ENCODE measurements around the gene JAM2.

JAM2 gene

DNA sequence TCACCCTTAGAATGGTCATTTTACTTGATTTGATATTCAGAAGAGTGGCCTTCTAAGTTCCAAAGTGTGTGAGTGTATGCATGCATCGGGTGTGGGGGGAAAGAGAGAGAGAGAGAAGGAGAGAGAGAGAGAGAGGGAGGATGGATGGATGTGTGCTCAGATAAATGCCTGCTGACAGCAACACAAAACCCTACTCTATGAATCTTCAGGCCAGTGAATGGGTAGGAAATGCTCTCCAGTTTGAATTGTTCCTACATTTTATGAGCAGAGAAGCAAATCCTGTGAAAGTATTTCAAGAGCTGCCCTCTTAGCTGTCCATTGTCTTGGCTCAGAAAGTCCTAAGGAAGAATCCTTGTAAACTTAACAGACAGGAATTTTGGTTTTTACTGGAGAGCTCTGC lies 7.4 kb downstream of the JAM2 start:
- Histone ChIP-seq H3K27ac (ENCODE audit: low read length) (no peak overlapping the region), H3K36me3 (replicated peaks; ENCODE audit: low read depth, low read length) (no peaks in the 10 kb centered on the region), H4K20me1 (ENCODE audit: insufficient read depth, low read length) (no peaks in the 10 kb centered on the region), H3K4me3 (ENCODE audit: low read length) (no peak overlapping the region), H2AFZ (ENCODE audit: low read depth, low read length) (no peak overlapping the region), H3K4me2 (ENCODE audit: low read length) (no peak overlapping the region), H3K27me3 (ENCODE audit: low read depth, low read length) (no peaks in the 10 kb centered on the region), H3K9ac (ENCODE audit: low read length) (no peak overlapping the region), H3K79me2 (ENCODE audit: low read length) (no peaks in the 10 kb centered on the region), H3K9me3 (ENCODE audit: insufficient read depth, low read length) (no peaks in the 10 kb centered on the region), H3K4me1 (ENCODE audit: low read length) (no peaks in the 10 kb centered on the region)
- no peak for TF ChIP-seq EZH2phosphoT487 (IDR thresholded peaks at IDR 0.05; ENCODE audit: low read depth)
- TF ChIP-seq, protein P1, sequence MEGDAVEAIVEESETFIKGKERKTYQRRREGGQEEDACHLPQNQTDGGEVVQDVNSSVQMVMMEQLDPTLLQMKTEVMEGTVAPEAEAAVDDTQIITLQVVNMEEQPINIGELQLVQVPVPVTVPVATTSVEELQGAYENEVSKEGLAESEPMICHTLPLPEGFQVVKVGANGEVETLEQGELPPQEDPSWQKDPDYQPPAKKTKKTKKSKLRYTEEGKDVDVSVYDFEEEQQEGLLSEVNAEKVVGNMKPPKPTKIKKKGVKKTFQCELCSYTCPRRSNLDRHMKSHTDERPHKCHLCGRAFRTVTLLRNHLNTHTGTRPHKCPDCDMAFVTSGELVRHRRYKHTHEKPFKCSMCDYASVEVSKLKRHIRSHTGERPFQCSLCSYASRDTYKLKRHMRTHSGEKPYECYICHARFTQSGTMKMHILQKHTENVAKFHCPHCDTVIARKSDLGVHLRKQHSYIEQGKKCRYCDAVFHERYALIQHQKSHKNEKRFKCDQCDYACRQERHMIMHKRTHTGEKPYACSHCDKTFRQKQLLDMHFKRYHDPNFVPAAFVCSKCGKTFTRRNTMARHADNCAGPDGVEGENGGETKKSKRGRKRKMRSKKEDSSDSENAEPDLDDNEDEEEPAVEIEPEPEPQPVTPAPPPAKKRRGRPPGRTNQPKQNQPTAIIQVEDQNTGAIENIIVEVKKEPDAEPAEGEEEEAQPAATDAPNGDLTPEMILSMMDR (IDR thresholded peaks at IDR 0.05; ENCODE audit: low read depth, low read length): no peak

DNA sequence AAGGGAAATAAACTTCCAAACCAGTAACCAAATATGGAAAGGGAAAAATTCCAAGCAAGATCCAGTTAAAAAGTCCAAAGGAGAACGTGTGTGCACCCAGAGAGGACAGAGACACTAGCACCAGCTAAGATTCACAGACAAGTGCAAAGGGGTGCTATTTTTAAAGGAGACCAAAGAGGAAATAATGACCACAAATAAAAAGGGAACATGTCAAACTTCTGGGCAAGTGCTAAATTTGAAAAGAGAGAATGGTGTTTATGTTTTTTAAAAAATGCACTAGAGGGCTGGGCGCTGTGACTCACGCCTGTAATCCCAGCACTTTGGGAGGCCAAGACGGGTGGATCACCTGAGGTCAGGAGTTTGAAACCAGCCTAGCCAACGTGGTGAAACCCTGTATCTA lies 8.6 kb downstream of the JAM2 start:
- Histone ChIP-seq H3K4me1 (ENCODE audit: low read length) (no peaks in the 10 kb centered on the region), H3K4me3 (ENCODE audit: low read length) (no peak overlapping the region), H4K20me1 (ENCODE audit: insufficient read depth, low read length) (no peaks in the 10 kb centered on the region), H3K27me3 (ENCODE audit: low read depth, low read length) (no peaks in the 10 kb centered on the region), H3K36me3 (replicated peaks; ENCODE audit: low read depth, low read length) (no peaks in the 10 kb centered on the region), H3K27ac (ENCODE audit: low read length) (no peak overlapping the region), H3K9ac (ENCODE audit: low read length) (no peak overlapping the region), H3K79me2 (ENCODE audit: low read length) (no peaks in the 10 kb centered on the region), H3K4me2 (ENCODE audit: low read length) (no peak overlapping the region), H3K9me3 (ENCODE audit: insufficient read depth, low read length) (no peaks in the 10 kb centered on the region), H2AFZ (ENCODE audit: low read depth, low read length) (no peak overlapping the region)
- TF ChIP-seq, protein P1 (IDR thresholded peaks at IDR 0.05; ENCODE audit: low read depth, low read length): no peak
- TF ChIP-seq EZH2phosphoT487 (IDR thresholded peaks at IDR 0.05; ENCODE audit: low read depth): no peak

DNA sequence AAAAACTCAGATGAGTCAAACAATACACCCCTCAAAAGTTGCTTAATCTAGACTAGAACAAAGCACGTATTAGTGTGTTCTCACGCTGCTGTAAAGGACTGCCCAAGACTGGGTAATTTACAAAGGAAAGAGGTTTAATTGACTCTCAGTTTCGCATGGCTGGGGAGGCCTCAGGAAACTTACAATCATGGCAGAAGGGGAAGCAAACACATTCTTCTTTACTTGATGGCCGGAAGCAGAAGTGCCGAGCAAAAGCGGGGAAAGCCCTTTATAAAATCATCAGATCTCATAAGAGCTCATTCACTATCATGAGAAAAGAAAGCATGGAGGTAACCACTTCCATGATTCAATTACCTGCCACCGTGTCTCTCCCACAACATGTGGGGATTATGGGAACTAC lies 10.1 kb downstream of the JAM2 start:
- TF ChIP-seq, protein P1 (IDR thresholded peaks at IDR 0.05; ENCODE audit: low read depth, low read length): no peak
- no peak for TF ChIP-seq EZH2phosphoT487 (IDR thresholded peaks at IDR 0.05; ENCODE audit: low read depth)
- no peak overlapping the region for H3K4me2 ChIP-seq (ENCODE audit: low read length)

DNA sequence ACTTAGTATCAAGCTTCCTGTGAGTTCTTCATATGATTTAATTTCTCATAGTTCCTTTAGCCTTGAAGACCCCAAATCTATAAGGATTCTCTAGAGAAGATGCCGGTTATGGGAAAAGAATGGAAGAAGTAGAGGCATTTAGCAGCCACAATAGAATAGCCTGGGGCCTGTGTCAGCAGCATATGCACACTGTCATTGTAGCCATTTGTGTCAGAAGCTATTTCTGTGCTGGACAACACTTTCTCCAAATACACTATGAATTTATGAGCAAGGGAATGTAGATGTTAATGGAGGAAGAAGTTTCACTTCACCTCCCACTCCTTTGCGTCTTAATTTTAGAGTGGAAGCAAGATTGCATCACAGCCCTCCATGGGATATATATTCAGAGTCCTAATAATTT lies 17.4 kb downstream of the JAM2 start:
- Histone ChIP-seq H3K4me2 (ENCODE audit: low read length) (no peak overlapping the region), H3K27ac (ENCODE audit: low read length) (no peak overlapping the region), H3K79me2 (ENCODE audit: low read length) (no peaks in the 10 kb centered on the region), H4K20me1 (ENCODE audit: insufficient read depth, low read length) (no peaks in the 10 kb centered on the region), H2AFZ (ENCODE audit: low read depth, low read length) (no peak overlapping the region), H3K4me3 (ENCODE audit: low read length) (no peak overlapping the region), H3K36me3 (replicated peaks; ENCODE audit: low read depth, low read length) (no peaks in the 10 kb centered on the region), H3K9me3 (ENCODE audit: insufficient read depth, low read length) (no peaks in the 10 kb centered on the region), H3K4me1 (ENCODE audit: low read length) (no peaks in the 10 kb centered on the region), H3K9ac (ENCODE audit: low read length) (no peak overlapping the region), H3K27me3 (ENCODE audit: low read depth, low read length) (no peaks in the 10 kb centered on the region)
- TF ChIP-seq, protein P1 (IDR thresholded peaks at IDR 0.05; ENCODE audit: low read depth, low read length): no peak
- no peak for TF ChIP-seq EZH2phosphoT487 (IDR thresholded peaks at IDR 0.05; ENCODE audit: low read depth)

More for the DNA sequence above, 10.1 kb downstream of the JAM2 start:
- H3K9ac ChIP-seq (ENCODE audit: low read length): no peak overlapping the region
- no peaks in the 10 kb centered on the region for H3K4me1 ChIP-seq (ENCODE audit: low read length)
- no peak overlapping the region for H3K27ac ChIP-seq (ENCODE audit: low read length)
- no peak overlapping the region for H2AFZ ChIP-seq (ENCODE audit: low read depth, low read length)
- H3K79me2 ChIP-seq (ENCODE audit: low read length): no peaks in the 10 kb centered on the region
- no peaks in the 10 kb centered on the region for H3K9me3 ChIP-seq (ENCODE audit: insufficient read depth, low read length)
- no peaks in the 10 kb centered on the region for H3K27me3 ChIP-seq (ENCODE audit: low read depth, low read length)
- no peak overlapping the region for H3K4me3 ChIP-seq (ENCODE audit: low read length)
- no peaks in the 10 kb centered on the region for H3K36me3 ChIP-seq (replicated peaks; ENCODE audit: low read depth, low read length)
- no peaks in the 10 kb centered on the region for H4K20me1 ChIP-seq (ENCODE audit: insufficient read depth, low read length)

All from OCI-LY3 (cell line).